Osteocyte (in vitro differentiated cells): ENCODE results near the gene IDUA. TPM values are rescaled to one million over a fixed set of nuclear protein-coding genes. Genes with fewer than 3 reads are reported as not detected.

Experiments used
- DNase-seq: peaks from one replicate; pipeline ENCODE4 v3.0.0; 2021; ENCODE audit warnings: mixed read lengths; ENCODE audit not compliant: unreplicated experiment; ENCODE audit errors: extremely low spot score
- H3K27ac Mint-ChIP-seq: one replicate; pipeline ENCODE4 v1.8.0; 2021; ENCODE audit warnings: mild to moderate bottlenecking, mixed read lengths; ENCODE audit not compliant: unreplicated experiment
- H3K27me3 Mint-ChIP-seq: one replicate; pipeline ENCODE4 v1.8.0; 2021; ENCODE audit warnings: mixed read lengths; ENCODE audit not compliant: unreplicated experiment
- H3K36me3 Mint-ChIP-seq: one replicate; pipeline ENCODE4 v1.8.0; 2021; ENCODE audit warnings: mixed read lengths; ENCODE audit not compliant: unreplicated experiment
- H3K4me1 Mint-ChIP-seq: one replicate; pipeline ENCODE4 v1.8.0; 2021; ENCODE audit warnings: mixed read lengths; ENCODE audit not compliant: unreplicated experiment
- H3K4me3 Mint-ChIP-seq: one replicate; pipeline ENCODE4 v1.8.0; 2021; ENCODE audit warnings: mild to moderate bottlenecking, moderate library complexity, mixed read lengths; ENCODE audit not compliant: unreplicated experiment
- H3K9me3 Mint-ChIP-seq: one replicate; pipeline ENCODE4 v1.8.0; 2021; ENCODE audit warnings: mixed read lengths; ENCODE audit not compliant: unreplicated experiment
- total RNA-seq: library from RNA; stranded (reverse); gene quantifications from 2 replicates; pipeline ENCODE4 v1.2.1, GENCODE V29; 2021
- TF ChIP-seq, protein P1 (sequence below): fragments of 200-600 bp; sonication (generic); IDR thresholded peaks from 2 replicates; pipeline ENCODE4 v1.5.0; 2021; ENCODE audit warnings: antibody characterized with exemption, mild to moderate bottlenecking, moderate library complexity

IDUA gene
- total RNA-seq, 1 donor from 2014 or later, result 67.8 TPM

DNA sequence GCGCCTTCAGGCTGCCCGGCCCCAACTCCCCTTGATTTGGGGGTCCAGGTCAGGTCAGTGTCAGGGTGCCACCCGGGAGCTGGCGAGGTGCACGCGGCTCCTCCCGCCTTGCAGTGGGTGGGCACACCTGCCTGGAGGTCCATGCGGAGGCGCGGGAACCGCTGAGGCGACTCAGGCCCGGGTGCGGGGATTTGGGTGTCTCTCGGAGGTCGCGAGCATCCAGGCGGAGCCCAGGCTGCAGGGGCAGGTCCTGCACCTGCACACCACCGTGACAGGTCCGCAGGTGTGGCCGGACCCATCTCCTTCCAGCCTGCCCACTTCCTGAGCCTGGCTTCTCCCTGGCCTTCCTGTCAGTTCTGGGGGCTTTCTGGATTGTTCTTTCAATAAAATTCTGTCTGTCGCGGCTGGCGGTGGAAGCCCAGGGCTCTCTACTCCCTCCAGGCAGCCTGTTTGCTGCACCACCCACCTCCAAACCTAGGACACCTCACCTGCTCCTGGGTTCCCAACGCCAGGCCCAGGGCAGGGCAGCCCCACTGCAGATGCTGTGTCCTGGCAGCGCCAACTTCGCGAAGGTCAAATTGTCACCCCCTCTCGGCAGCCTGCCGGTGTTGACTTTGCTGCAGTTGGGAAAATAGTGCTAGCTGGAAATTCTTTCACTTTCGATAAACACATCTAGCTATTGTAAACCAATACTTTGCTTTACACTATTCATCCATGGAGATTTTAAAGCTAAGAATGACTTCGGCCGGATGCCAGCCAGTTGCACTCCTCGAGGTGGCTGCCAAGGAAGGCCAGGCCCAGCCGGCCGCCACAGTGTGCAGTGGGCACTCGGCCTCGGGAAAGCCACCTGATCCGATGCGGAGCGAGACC, 60.5 kb downstream of the IDUA start:
- Mint-ChIP-seq H3K36me3 (no peaks in the 10 kb centered on the region), H3K27ac (peak overlapping the region; percentile 93), H3K9me3 (no peaks in the 10 kb centered on the region)

DNA sequence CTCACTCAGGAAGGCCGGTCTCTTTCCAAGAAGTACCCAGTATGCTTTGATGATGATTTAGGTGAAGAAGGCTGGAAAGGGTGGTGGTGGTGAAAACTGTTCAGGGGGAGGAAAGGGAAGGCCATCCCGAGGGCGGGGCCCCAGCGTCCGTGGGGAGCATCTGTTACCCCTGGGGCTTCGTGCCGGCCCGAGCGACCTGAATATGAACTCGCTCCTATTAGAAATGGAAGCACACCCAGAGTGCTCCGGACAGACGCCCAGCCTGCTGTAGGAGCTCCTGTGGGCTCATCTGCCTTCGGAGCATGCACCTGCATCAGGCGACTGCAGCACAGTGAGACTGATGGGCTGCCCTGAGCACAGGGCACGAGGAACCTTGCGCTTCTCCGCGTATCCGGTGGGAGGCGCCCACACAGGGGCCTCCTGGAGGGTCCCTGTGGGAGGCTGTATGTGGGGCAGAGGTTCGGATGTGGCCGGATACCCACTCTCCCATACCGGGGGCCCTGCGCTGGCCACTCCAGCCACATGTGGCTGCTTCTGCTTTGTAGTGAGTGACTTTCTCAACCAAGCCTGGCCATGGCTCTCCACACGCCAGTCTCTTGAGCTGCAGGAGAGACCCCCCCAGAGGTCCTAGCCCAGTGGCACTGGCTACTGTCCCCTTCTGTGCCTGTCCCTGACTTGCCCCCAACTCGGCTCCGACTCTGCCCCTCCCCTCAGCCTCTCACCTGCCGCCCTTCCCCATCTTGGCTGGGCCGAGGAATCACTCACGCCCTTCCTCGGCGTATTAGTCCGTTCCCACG, 61.3 kb downstream of the IDUA start:
- Mint-ChIP-seq H3K27ac (peak overlapping the region; percentile 93), H3K36me3 (no peaks in the 10 kb centered on the region), H3K4me1 (peaks cover 53% of the 10 kb centered on the region), H3K4me3 (no peak overlapping the region), H3K27me3 (peaks cover 3% of the 10 kb centered on the region), H3K9me3 (no peaks in the 10 kb centered on the region)
- TF ChIP-seq, protein P1, sequence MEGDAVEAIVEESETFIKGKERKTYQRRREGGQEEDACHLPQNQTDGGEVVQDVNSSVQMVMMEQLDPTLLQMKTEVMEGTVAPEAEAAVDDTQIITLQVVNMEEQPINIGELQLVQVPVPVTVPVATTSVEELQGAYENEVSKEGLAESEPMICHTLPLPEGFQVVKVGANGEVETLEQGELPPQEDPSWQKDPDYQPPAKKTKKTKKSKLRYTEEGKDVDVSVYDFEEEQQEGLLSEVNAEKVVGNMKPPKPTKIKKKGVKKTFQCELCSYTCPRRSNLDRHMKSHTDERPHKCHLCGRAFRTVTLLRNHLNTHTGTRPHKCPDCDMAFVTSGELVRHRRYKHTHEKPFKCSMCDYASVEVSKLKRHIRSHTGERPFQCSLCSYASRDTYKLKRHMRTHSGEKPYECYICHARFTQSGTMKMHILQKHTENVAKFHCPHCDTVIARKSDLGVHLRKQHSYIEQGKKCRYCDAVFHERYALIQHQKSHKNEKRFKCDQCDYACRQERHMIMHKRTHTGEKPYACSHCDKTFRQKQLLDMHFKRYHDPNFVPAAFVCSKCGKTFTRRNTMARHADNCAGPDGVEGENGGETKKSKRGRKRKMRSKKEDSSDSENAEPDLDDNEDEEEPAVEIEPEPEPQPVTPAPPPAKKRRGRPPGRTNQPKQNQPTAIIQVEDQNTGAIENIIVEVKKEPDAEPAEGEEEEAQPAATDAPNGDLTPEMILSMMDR, result no peak
- no peak for DNase-seq

More for the DNA sequence above, 60.5 kb downstream of the IDUA start:
- H3K4me1 Mint-ChIP-seq, result peaks cover 47% of the 10 kb centered on the region
- no peak for DNase-seq
- peak overlapping the region; percentile 32 for H3K4me3 Mint-ChIP-seq
- H3K27me3 Mint-ChIP-seq, result no peaks in the 10 kb centered on the region
- TF ChIP-seq, protein P1, result no peak

DNA sequence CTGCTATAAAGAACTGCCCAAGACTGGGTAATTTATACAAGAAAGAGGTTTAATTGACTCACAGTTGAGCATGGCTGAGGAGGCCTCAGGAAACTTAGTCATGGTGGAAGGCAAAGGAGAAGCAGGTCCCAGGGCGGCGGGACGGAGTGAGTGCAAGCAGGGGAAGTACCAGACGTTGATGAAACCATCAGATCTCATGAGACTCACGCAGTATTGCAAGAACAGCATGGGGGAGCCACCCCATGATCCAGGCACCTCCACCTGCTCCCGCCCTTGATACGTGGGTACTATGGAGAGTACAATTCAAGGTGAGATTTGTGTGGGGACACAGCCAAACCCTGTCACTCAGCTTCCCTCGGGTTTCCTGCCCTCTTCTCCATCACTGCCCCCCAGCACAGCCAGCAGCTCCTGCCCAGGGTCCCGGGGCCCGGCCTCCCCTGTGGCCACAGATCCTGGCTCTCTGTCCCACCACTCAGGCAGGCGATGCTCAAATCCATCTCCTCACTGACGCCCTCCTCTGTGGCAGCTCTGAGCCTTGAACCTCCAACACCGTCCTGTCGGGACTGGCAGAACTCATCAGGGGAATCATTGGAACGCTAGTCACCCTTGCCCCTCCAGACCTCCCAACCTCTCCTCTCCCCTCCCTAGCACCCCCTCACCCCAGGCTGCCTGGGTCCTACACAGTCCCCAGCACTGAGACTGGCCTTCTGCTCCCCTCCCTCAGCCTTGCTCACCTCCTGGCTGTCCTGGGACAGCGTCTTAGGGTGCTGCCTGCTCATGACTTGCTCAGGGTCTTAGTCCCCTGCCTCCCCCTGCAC, 62.1 kb downstream of the IDUA start:
- Mint-ChIP-seq H3K4me3 (no peak overlapping the region), H3K9me3 (no peaks in the 10 kb centered on the region), H3K36me3 (no peaks in the 10 kb centered on the region), H3K27me3 (peaks cover 3% of the 10 kb centered on the region), H3K27ac (peak overlapping the region; percentile 6), H3K4me1 (peaks cover 51% of the 10 kb centered on the region)
- TF ChIP-seq, protein P1, result no peak
- DNase-seq, result no peak

DNA sequence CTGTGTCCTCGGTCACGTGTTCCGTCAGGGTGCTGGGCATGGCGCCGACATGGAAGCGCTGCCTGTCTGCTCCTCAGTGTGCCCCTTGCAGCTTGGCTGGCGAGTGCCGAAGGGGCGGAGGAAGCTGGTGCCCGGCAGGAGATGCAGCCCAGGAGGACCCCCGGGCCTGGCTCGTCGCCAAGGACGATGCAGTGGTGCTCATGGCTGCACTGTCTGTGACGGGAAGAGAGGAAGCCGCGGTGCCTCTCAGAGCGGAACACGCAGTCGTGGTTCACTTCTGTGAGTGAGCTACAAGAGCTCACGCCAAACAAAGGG, 62.7 kb downstream of the IDUA start:
- Mint-ChIP-seq H3K9me3 (no peaks in the 10 kb centered on the region), H3K27ac (no peak overlapping the region), H3K4me1 (peaks cover 45% of the 10 kb centered on the region), H3K27me3 (peaks cover 3% of the 10 kb centered on the region), H3K36me3 (no peaks in the 10 kb centered on the region), H3K4me3 (no peak overlapping the region)
- DNase-seq, result no peak
- TF ChIP-seq, protein P1, result no peak
